HG03108 (cell line): ENCODE measurements around the gene EML3.
"Not testable (repeated sequence)": the region's sequence is repeated elsewhere in the genome, so short reads cannot be mapped to it uniquely, and the experiment has no call there.

Source experiments
- ATAC-seq: cut with Tn5 transposase; IDR thresholded peaks from one replicate; pipeline ENCODE4 v1.9.1; 2021; ENCODE audit warnings: moderate library complexity; ENCODE audit not compliant: unreplicated experiment

The EML3 gene

GRCh38 chr11:62600367-62601121 is 12.0 kb downstream of the EML3 start:
- ATAC-seq, result no peak

DNA sequence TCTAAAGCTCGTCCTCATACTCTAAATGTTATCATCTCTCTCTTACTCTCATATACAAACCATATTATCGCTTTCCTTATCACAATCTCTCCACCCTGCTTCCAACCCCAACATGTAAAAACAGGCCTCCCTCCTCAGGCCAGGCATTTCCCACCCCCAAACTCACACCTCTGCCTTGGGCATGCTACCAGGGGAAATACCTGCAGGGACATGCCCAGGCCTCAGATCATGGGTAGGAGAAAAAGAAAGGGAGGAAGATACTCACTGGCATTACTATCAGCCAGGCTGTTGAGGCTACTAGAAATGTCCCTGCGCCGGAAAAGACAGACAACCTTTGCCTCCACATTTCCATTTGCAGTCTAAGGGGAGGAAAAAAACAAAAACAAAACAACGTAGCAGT is 12.7 kb downstream of the EML3 start:
- no peak for ATAC-seq

DNA sequence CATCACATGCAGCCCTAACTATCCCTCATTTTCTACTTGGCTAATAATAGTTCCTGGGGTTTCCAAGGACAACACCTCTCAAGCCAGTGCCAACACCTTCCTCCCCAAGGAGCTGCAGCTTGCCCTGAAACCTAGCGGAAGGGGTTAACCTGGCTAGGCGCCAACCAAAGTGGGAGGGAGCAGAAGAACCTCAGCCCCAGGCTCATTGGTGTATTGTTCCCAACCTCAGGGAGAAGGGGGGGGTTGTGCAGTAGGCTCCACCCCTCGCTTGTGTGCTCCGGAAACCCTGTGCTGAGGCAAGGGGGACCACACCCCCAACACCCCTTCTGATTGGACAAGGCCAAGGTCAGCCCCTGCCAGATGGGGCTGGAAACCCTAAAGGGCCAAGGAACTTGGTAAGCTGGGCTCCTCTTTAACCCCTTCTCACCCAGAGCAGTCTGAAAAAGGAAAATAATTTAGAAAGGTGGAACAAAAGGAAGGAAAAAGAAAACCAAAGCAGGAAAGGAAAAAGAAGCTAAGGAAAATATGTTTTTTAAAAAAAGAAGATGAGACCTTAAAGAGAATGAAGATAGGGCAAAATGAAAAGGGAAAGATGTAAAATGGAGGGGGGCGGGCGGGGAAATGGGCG is 13.4 kb downstream of the EML3 start:
- ATAC-seq, result peak; percentile 44

GRCh38 chr11:62595124-62595523 is 17.5 kb downstream of the EML3 start:
- ATAC-seq, result no peak

GRCh38 chr11:62593434-62594044 is 19.0 kb downstream of the EML3 start:
- ATAC-seq, result no peak

- ATAC-seq, result no peak
These were observed 19.6 kb downstream of the EML3 start for GRCh38 chr11:62592989-62593421.

DNA sequence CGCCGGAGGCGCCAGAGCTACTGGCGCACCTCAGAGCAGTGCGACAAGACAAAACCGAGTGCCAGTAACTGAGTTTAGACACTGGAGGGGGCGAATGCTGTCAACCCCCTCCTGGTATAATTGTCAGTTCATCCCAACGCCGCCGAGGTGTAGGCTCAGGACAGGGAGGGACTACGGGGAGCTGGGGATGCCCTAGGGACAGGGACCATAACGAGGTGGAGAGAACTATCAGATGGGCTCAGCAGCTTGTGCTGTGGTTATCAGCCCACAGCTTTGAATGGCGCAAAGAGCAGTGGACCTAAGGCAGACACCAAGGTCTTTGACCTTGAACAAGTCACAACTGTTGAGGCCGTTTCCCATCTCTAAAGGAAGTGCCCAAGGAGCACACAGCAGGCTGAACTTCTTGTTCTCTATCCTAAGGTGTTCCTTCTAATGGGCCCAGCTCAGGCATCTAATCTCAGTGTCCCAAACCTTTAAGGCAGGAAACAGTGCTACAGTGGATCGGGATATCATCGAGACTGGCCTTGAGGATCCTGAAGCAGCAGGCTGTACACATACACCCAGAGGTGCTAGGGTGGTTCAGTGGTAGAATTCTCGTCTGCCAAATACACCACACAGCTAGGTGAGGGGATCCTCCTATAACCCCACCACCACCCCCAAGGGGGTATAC is 20.3 kb downstream of the EML3 start:
- ATAC-seq, result no peak

DNA sequence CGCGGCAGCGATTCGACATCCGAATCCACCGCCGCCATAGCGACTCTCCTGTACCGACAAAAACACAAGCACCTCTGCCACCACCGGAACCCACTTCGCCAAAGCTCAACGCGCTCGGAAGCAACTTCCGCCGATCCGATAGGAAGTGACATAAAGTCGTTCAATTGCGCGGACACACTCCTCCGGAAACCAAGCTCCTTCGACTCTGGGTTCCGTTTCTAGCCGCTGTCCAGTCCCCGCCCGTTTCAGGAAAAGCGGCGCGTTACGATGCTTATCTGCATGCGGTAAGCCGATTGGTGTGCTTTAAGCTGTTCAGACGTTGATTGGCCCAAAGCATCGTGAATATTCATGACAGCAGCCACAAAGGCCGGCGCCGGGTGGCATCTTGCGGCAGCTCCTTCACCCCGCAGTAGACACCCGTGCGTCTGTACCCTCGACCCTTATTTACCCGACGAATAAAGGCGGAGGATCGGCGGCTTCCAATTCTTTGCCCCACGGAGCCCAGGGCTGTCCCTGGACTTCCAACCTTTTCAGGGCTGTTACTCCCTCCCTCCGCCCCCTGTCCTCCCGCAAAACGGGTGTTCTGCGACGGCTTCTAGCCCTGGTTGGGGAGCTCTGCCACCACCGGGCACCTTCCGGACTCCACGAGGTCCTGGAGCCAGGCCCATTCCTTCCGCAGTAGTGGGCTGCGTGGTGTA is 21.0 kb downstream of the EML3 start, which contains the start of gene TUT1:
Gene TUT1 (minus strand): TSS at position 76 of the 698 bp plus-strand sequence. CDS start 38 bp downstream, at position 38.
- peak; percentile 84 for ATAC-seq

GRCh38 chr11:62588966-62589637 is 23.5 kb downstream of the EML3 start:
- no peak for ATAC-seq

GRCh38 chr11:62585356-62585755 is 27.2 kb downstream of the EML3 start:
- not testable (repeated sequence) for ATAC-seq

DNA sequence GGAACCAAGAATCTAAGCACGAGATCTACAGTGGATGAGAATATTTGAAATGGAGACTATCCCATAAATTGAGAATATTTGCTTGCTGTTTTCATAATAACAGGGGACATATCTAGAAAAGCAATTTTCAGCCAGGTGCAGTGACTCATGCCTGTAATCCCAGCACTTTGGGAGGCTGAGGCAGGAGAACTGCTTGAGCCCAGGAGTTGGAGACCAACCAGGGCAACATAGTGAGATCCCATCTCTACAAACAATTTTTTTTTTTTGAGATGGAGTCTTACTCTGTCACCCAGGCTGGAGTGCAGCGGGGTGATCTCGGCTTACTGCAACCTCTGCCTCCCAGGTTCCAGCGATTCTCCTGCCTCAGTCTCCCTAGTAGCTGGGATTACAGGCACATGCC is 30.8 kb downstream of the EML3 start:
- ATAC-seq, result not testable (repeated sequence)

DNA sequence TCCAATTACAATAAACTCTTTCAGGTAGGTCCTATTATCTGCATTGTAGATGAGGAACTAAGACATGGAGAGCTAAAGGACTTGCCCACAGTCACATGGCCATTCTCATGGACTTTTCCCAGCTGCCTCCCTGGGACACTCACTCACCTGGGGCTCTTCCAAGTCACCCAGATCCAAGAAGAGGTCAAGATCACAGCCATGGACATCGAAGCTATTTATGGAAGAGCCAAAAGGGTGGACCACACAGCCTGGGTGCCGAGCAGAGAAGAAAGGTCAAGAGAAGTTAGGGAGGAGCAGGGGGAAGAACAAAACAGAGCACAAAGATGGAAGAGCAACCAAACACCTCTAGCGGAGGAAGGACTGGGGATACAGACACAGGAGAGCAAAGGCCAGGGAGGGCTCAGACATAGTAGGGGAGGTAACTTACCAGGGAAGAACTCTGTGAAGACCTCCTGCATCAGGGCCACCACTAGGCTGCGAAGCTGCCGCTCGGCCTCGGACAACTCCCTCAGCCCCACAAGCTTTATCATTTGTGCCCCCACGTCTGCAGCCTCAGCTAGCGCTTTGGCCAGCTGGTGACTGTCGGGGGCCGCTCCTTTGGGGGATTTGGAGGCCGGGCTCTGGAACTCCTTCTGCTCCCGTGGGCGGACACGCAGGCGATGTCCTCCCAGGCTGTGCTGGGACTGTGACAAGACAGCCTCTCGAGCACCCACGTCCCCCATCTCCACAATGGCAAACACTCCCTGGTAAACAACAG is 31.4 kb downstream of the EML3 start:
- no peak for ATAC-seq

- ATAC-seq, result no peak
These were observed 33.3 kb downstream of the EML3 start for GRCh38 chr11:62579252-62579651.

DNA sequence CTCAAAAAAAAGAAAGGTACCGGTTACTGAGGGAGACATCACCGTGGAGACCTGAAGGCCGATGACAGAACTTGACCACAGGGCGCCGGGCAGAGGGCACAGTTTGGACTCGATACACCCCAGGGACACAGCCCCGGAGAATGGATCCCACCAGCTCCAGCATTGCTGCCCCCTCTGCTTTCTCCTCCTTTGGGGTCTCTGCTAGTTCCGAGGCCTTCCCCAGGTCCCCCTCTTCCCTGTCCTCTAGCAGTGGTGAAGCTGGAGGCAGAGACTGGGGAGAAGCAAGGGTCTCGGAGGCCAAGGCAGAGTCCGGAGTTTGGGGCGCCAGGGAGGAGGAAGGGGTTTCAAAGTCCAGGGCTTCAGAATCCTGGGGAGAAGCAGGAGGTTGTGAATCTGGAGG is 34.0 kb downstream of the EML3 start:
- ATAC-seq, result no peak

DNA sequence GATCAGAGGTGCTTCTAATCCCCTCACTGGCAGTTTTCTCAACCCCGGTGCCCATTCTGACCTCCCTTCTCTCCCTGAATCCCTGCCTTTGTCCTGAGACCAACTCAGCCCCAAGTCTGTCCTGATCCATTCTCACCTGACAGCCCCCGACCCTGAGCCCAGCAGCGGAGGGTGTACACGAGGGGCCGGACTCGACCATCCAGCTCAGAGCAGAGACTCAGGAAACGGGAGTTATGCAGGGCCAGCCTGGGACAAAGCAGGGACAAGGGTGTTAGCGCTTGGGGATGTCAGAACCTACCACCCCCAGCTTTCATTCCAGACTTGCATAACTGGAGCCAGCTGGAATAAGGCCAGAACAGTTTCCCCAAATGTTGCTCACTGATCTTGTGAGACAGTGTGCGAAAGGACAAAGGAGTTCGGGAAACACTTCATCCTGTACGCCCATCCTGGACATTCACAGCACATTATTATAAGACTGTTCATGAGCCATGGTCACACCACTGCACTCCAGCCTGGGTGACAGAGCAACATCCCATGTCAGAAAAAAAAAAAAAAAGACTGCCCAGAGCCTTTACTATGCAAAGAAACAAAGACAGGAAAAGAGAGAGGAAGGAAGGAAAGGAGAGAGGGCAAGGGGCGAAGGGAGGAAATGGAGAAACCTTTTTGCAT is 35.4 kb downstream of the EML3 start:
- ATAC-seq, result no peak

DNA sequence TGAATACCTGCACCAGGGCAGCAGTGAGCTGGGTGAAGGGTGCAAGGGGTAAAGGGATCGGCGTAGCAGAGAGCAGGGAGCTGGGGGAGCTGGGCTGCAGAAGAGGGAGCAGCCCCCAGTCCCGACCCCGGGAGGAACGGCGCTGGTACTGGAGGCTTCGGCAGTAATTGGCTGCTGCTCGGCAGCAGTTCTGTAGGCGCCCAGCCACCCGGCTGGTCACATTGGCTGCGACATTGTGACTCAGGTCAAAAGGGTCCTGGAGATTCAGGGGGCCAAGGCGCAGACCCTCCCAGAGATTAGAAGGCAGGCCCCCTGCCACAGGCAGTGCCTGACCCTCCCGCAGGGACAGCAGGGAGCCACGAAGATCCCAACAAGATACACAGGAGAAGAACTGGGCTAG is 36.7 kb downstream of the EML3 start:
- no peak for ATAC-seq

- ATAC-seq, result no peak
These were observed 37.4 kb downstream of the EML3 start for GRCh38 chr11:62575156-62575555.

GRCh38 chr11:62574363-62575071 is 38.1 kb downstream of the EML3 start:
- no peak for ATAC-seq
